Cardiac septum (tissue), 1 donor: ENCODE measurements around the gene EPO. TPM values are rescaled to one million over a fixed set of nuclear protein-coding genes. Genes with fewer than 3 reads are reported as not detected.

Experiments
- DNase-seq: peaks from one replicate; pipeline ENCODE4 v3.0.0-alpha.2; 2020; ENCODE audit warnings: low spot score
- intact Hi-C: fragments of 100-400 bp; cut with DNase I; formaldehyde crosslinking; loops from one replicate; pipeline ENCODE4 v1.14.0; 2022
- total RNA-seq: library from RNA; stranded (reverse); fragmentation: NEBNext Ultra II Directional; extraction: Animal tissue kit (Norgen Biotek cat#: 25700); gene quantifications from one replicate; pipeline ENCODE4 v1.2.1, GENCODE V29; 2021
- donor health status: DM: no; HTN: no; CAD: no.

The EPO gene
- total RNA-seq, 1 donor from 2014 or later: not detected

GRCh38 chr7:100681491-100682227 is 38.6 kb upstream of the EPO start:
- DNase-seq: no peak
- intact Hi-C loops: no loop called here

GRCh38 chr7:100682228-100682741 is 38.0 kb upstream of the EPO start:
- intact Hi-C loops: no loop called here
- no peak for DNase-seq

- intact Hi-C loops: no loop called here
Measured at GRCh38 chr7:100682991-100683658, 37.1 kb upstream of the EPO start.

GRCh38 chr7:100683659-100684533 is 36.4 kb upstream of the EPO start:
- intact Hi-C loops: no loop called here
- DNase-seq: no peak

More at GRCh38 chr7:100682991-100683658, 37.1 kb upstream of the EPO start:
- DNase-seq: no peak

GRCh38 chr7:100684534-100685042 is 35.7 kb upstream of the EPO start:
- peak; percentile 46 for DNase-seq
- intact Hi-C loops: no loop called here

GRCh38 chr7:100685049-100685605 is 35.1 kb upstream of the EPO start:
- intact Hi-C loops: no loop called here
- peak; percentile 49 for DNase-seq

GRCh38 chr7:100685631-100686145 is 34.6 kb upstream of the EPO start:
- peak; percentile 53 for DNase-seq
- intact Hi-C loops: no loop called here

GRCh38 chr7:100686201-100686821 is 34.0 kb upstream of the EPO start:
- DNase-seq: peak; percentile 43
- intact Hi-C loops: no loop called here

GRCh38 chr7:100686822-100687211 is 33.5 kb upstream of the EPO start:
- no peak for DNase-seq
- intact Hi-C loops: no loop called here

GRCh38 chr7:100687261-100687660 is 33.0 kb upstream of the EPO start:
- intact Hi-C loops: no loop called here
- no peak for DNase-seq

- intact Hi-C loops: no loop called here
- DNase-seq: peak; percentile 56
Measured at GRCh38 chr7:100687751-100688300, 32.4 kb upstream of the EPO start.

GRCh38 chr7:100688326-100688860 is 31.9 kb upstream of the EPO start:
- DNase-seq: no peak
- intact Hi-C loops: no loop called here

- intact Hi-C loops: loop anchor here (5.0 kb wide), 3 partner anchors 82 to 222 kb away; partner anchors contain the start of genes FBXO24 and LRCH4
- no peak for DNase-seq
Measured at GRCh38 chr7:100689230-100690135, 30.8 kb upstream of the EPO start.

- DNase-seq: peak; percentile 90
- intact Hi-C loops: loop anchor here (1.0 to 5.0 kb wide), 5 partner anchors 17 to 225 kb away; partner anchors contain the start of genes FBXO24 and LRCH4
Measured at GRCh38 chr7:100691676-100692577, 28.3 kb upstream of the EPO start.

GRCh38 chr7:100692578-100692961 is 27.7 kb upstream of the EPO start:
- intact Hi-C loops: loop anchor here (2.0 to 5.0 kb wide), 4 partner anchors 18 to 225 kb away; partner anchors contain the start of genes FBXO24 and LRCH4
- no peak for DNase-seq
